PC-9 (cell line): ENCODE measurements around the gene EIF3A. TPM values are rescaled to one million over a fixed set of nuclear protein-coding genes. Genes with fewer than 3 reads are reported as not detected.

Experiments
- BruUV-seq: library from RNA; stranded (reverse); fragments of 400-500 nt; replicated peaks from 2 replicates; lab custom pipeline; 2021; lab: Mats Ljungman, UMichigan
- CTCF ChIA-PET: fragments of 300-600 bp; sonication (Branson Sonifier 250); formaldehyde crosslinking; loops from one replicate; lab custom pipeline; 2022; ENCODE audit warnings: antibody characterized with exemption; lab: Charles Lee
- POLR2A ChIA-PET: fragments of 300-600 bp; sonication (Branson Sonifier 250); formaldehyde crosslinking; loops from one replicate; lab custom pipeline; 2022; ENCODE audit warnings: antibody characterized with exemption; ENCODE audit not compliant: unreplicated experiment; lab: Charles Lee
- DNase-seq, 2 experiments: peaks; one replicate each; pipeline versions ENCODE4 v3.0.0 to v3.0.0-alpha.2; 2015 to 2022; ENCODE audit warnings: mixed read lengths in 1 of 2
- H2AFZ ChIP-seq: fragments of 200-600 bp; sonication (generic); 2 replicates; pipeline ENCODE4 v1.8.1; 2017; ENCODE audit warnings: antibody characterized with exemption
- H3F3A ChIP-seq: fragments of 200-600 bp; sonication (generic); 2 replicates; pipeline ENCODE4 v1.8.1; 2017; ENCODE audit warnings: antibody characterized with exemption, mild to moderate bottlenecking, low read depth; ENCODE audit not compliant: insufficient read depth
- H3K27ac ChIP-seq: fragments of 200-600 bp; sonication (generic); 2 replicates; pipeline ENCODE4 v1.6.1; 2016; ENCODE audit warnings: mixed run types
- H3K27me3 ChIP-seq: fragments of 200-600 bp; sonication (generic); 2 replicates; pipeline ENCODE4 v1.6.1; 2016; ENCODE audit warnings: low read depth, mixed run types; ENCODE audit not compliant: insufficient read depth
- H3K36me3 ChIP-seq: fragments of 200-600 bp; sonication (generic); 2 replicates; pipeline ENCODE4 v1.6.1; 2016; ENCODE audit warnings: low read depth, mixed run types
- H3K4me1 ChIP-seq: fragments of 200-600 bp; sonication (generic); replicated peaks from 2 replicates; pipeline ENCODE4 v1.6.1; 2016; ENCODE audit warnings: mixed run types; ENCODE audit not compliant: insufficient read depth
- H3K4me2 ChIP-seq: fragments of 200-600 bp; sonication (generic); 2 replicates; pipeline ENCODE4 v1.6.1; 2017; ENCODE audit warnings: mixed run types
- H3K4me3 ChIP-seq: fragments of 200-600 bp; sonication (generic); 2 replicates; pipeline ENCODE4 v1.6.1; 2016; ENCODE audit warnings: mixed run types
- H3K79me2 ChIP-seq: fragments of 200-600 bp; sonication (generic); 2 replicates; pipeline ENCODE4 v1.6.1; 2017; ENCODE audit warnings: low read depth, mixed run types
- H3K9me2 ChIP-seq: fragments of 200-600 bp; sonication (generic); 2 replicates; pipeline ENCODE4 v1.8.1; 2017; ENCODE audit warnings: mild to moderate bottlenecking; ENCODE audit not compliant: insufficient read depth
- H3K9me3 ChIP-seq: fragments of 200-600 bp; sonication (generic); 2 replicates; pipeline ENCODE4 v1.8.1; 2016; ENCODE audit warnings: low read depth; ENCODE audit not compliant: insufficient read depth
- H4K20me1 ChIP-seq: fragments of 200-600 bp; sonication (generic); 2 replicates; pipeline ENCODE4 v1.8.1; 2017; ENCODE audit not compliant: insufficient read depth
- CTCF ChIP-seq: fragments of 200-600 bp; sonication (generic); conservative IDR thresholded peaks from 2 replicates; pipeline ENCODE4 v1.6.1; 2017; ENCODE audit warnings: mixed run types, antibody characterized with exemption, mild to moderate bottlenecking, moderate library complexity
- EZH2 ChIP-seq: fragments of 200-600 bp; sonication (generic); IDR thresholded peaks from 2 replicates; pipeline ENCODE4 v1.8.0; 2017; ENCODE audit warnings: antibody characterized with exemption, low read depth
- intact Hi-C: fragments of 100-400 bp; cut with micrococcal nuclease; formaldehyde crosslinking; loops from one replicate; pipeline ENCODE4 v1.10.0; 2022; ENCODE audit not compliant: unreplicated experiment
- total RNA-seq: library from RNA; stranded (reverse); gene quantifications from 2 replicates; pipeline ENCODE4 v1.2.3, GENCODE V29; 2021

The EIF3A gene
- total RNA-seq, 1 experiment from 2014 or later, result 102 TPM

GRCh38 chr10:119051775-119052174, 28.8 kb downstream of the EIF3A start:
- no peak for DNase-seq
- Histone ChIP-seq H3K9me3 (no peaks in the 10 kb centered on the region), H3K27me3 (no peaks in the 10 kb centered on the region), H3K27ac (no peak overlapping the region), H3K4me2 (no peak overlapping the region), H3K79me2 (peaks cover 26% of the 10 kb centered on the region), H3K9me2 (no peaks in the 10 kb centered on the region), H3K4me3 (no peak overlapping the region), H3K36me3 (peaks cover 35% of the 10 kb centered on the region), H2AFZ (no peak overlapping the region), H4K20me1 (peaks cover 48% of the 10 kb centered on the region), H3F3A (peaks cover 38% of the 10 kb centered on the region), H3K4me1 (no peaks in the 10 kb centered on the region)
- no TSS peak for BruUV-seq
- ChIA-PET CTCF (no interaction called here), POLR2A (no interaction called here)
- intact Hi-C loops, result no loop called here
- TF ChIP-seq CTCF (no peak), EZH2 (no peak)

- peaks cover 56% of the 10 kb centered on the region for H4K20me1 ChIP-seq
- no peaks in the 10 kb centered on the region for H3K9me3 ChIP-seq
- no peak overlapping the region for H3K4me2 ChIP-seq
- H3K4me3 ChIP-seq, result no peak overlapping the region
- DNase-seq, result no peak
- H3K36me3 ChIP-seq, result peaks cover 37% of the 10 kb centered on the region
- H3K9me2 ChIP-seq, result no peaks in the 10 kb centered on the region
- no TSS peak for BruUV-seq
- H3K27me3 ChIP-seq, result no peaks in the 10 kb centered on the region
- intact Hi-C loops, result no loop called here
- H3K4me1 ChIP-seq, result no peaks in the 10 kb centered on the region
- H3K79me2 ChIP-seq, result peaks cover 31% of the 10 kb centered on the region; the same call in 1 of the 2 replicates
- TF ChIP-seq CTCF (no peak), EZH2 (no peak)
- ChIA-PET CTCF (no interaction called here), POLR2A (no interaction called here)
- H3F3A ChIP-seq, result peaks cover 47% of the 10 kb centered on the region
- no peak overlapping the region for H2AFZ ChIP-seq
- no peak overlapping the region for H3K27ac ChIP-seq
Observed at GRCh38 chr10:119049777-119050176, 30.8 kb downstream of the EIF3A start.

GRCh38 chr10:119049361-119049760, 31.3 kb downstream of the EIF3A start:
- H3K27me3 ChIP-seq, result no peaks in the 10 kb centered on the region
- DNase-seq, result no peak
- no peaks in the 10 kb centered on the region for H3K9me2 ChIP-seq
- H3F3A ChIP-seq, result peaks cover 47% of the 10 kb centered on the region
- ChIA-PET POLR2A (no interaction called here), CTCF (no interaction called here)
- H3K27ac ChIP-seq, result no peak overlapping the region
- H3K36me3 ChIP-seq, result peaks cover 37% of the 10 kb centered on the region
- intact Hi-C loops, result no loop called here
- no peaks in the 10 kb centered on the region for H3K9me3 ChIP-seq
- no peaks in the 10 kb centered on the region for H3K4me1 ChIP-seq
- H4K20me1 ChIP-seq, result peaks cover 54% of the 10 kb centered on the region
- no peak overlapping the region for H3K4me3 ChIP-seq
- TF ChIP-seq EZH2 (no peak), CTCF (no peak)
- H3K4me2 ChIP-seq, result no peak overlapping the region
- no peak overlapping the region for H2AFZ ChIP-seq
- no TSS peak for BruUV-seq
- H3K79me2 ChIP-seq, result peaks cover 31% of the 10 kb centered on the region; the same call in 1 of the 2 replicates
